Measurements from ENCODE around the gene TMEM17. TPM values are rescaled to one million over a fixed set of nuclear protein-coding genes. Genes with fewer than 3 reads are reported as not detected.
A peak's percentile ranks its signal among the peaks of the same experiment; 100 is the strongest.

The TMEM17 gene
- total and polyA plus RNA-seq, 9 of the 15 experiments (the other 6 are each of a cell fraction or from before 2014, with no cell fraction given) = 0.58 to 2.2 (median 1.2) TPM

GRCh38 chr2:62505750-62506420 is at the start of gene TMEM17 (continued):
- TF ChIP-seq, protein P1, sequence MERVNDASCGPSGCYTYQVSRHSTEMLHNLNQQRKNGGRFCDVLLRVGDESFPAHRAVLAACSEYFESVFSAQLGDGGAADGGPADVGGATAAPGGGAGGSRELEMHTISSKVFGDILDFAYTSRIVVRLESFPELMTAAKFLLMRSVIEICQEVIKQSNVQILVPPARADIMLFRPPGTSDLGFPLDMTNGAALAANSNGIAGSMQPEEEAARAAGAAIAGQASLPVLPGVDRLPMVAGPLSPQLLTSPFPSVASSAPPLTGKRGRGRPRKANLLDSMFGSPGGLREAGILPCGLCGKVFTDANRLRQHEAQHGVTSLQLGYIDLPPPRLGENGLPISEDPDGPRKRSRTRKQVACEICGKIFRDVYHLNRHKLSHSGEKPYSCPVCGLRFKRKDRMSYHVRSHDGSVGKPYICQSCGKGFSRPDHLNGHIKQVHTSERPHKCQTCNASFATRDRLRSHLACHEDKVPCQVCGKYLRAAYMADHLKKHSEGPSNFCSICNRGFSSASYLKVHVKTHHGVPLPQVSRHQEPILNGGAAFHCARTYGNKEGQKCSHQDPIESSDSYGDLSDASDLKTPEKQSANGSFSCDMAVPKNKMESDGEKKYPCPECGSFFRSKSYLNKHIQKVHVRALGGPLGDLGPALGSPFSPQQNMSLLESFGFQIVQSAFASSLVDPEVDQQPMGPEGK (CRISPR knock-in tag; IDR thresholded peaks at IDR 0.05; ENCODE audit: borderline replicate concordance) = no peak
- TF ChIP-seq FOXO4 (CRISPR knock-in tag; IDR thresholded peaks at IDR 0.05) = no peak
- TF ChIP-seq ZNF263 (CRISPR knock-in tag; IDR thresholded peaks at IDR 0.05; ENCODE audit: borderline replicate concordance) = peak; percentile 88
- no peak; the same call in 1 of the 2 replicates for TF ChIP-seq FOXJ2 (tag; IDR thresholded peaks at IDR 0.05)
- TF ChIP-seq MEF2A (IDR thresholded peaks at IDR 0.05; ENCODE audit: control insufficient read depth, low read depth, low read length) = no peak
- no peak for TF ChIP-seq PCBP2 (IDR thresholded peaks at IDR 0.05; ENCODE audit: low read depth, low read length, poor library complexity, severe bottlenecking)
- no peak for TF ChIP-seq ZNF140 (CRISPR knock-in tag; IDR thresholded peaks at IDR 0.05)
- peak; percentile 57 for TF ChIP-seq TBP (optimal IDR thresholded peaks at IDR 0.05; ENCODE audit: low read depth, low read length)
- no peak for TF ChIP-seq NCOA6 (IDR thresholded peaks at IDR 0.05)
- TF ChIP-seq TAF9B (IDR thresholded peaks at IDR 0.05; ENCODE audit: partially characterized antibody) = no peak
- no peak for TF ChIP-seq ZNF561 (CRISPR knock-in tag; conservative IDR thresholded peaks at IDR 0.05)
- TF ChIP-seq MXI1 (IDR thresholded peaks at IDR 0.05; ENCODE audit: low read depth, low read length) = peak; percentile 80
- no peak for TF ChIP-seq ZFP30 (CRISPR knock-in tag; IDR thresholded peaks at IDR 0.05; ENCODE audit: borderline replicate concordance)
- TF ChIP-seq PHTF2 (CRISPR knock-in tag; IDR thresholded peaks at IDR 0.05) = no peak
- peak in 1 of 2 experiments; percentile 77; a peak in 3 of 4 replicates for TF ChIP-seq MNT (conservative IDR thresholded peaks at IDR 0.05)
- TF ChIP-seq GATA2 (CRISPR knock-in tag; IDR thresholded peaks at IDR 0.05) = no peak
- no peak for TF ChIP-seq ZNF354B (CRISPR knock-in tag; IDR thresholded peaks at IDR 0.05)
- TF ChIP-seq ZNF224 (CRISPR knock-in tag; IDR thresholded peaks at IDR 0.05) = no peak
- no peak for TF ChIP-seq ZBTB8A (IDR thresholded peaks at IDR 0.05; ENCODE audit: partially characterized antibody)
